HEK293 (cell line): ENCODE measurements around the gene GOLIM4.
A peak's percentile ranks its signal among the peaks of the same experiment; 100 is the strongest.

Experiments
- PRDM6 ChIP-seq: fragments of 450-650 bp; formaldehyde crosslinking; IDR thresholded peaks from 2 replicates; pipeline ENCODE4 v1.5.1; 2017; ENCODE audit warnings: missing biosample characterization, missing genetic modification characterization
- YY1 ChIP-seq: fragments of 450-650 bp; formaldehyde crosslinking; IDR thresholded peaks from 2 replicates; pipeline ENCODE4 v1.5.1; 2018; ENCODE audit warnings: missing biosample characterization, missing genetic modification characterization
- ZBTB20 ChIP-seq: fragments of 450-650 bp; formaldehyde crosslinking; IDR thresholded peaks from 2 replicates; pipeline ENCODE4 v1.5.1; 2016; ENCODE audit warnings: missing biosample characterization, missing genetic modification characterization
- ZBTB21 ChIP-seq: fragments of 450-650 bp; formaldehyde crosslinking; IDR thresholded peaks from 2 replicates; pipeline ENCODE4 v1.5.1; 2017; ENCODE audit warnings: missing biosample characterization, missing genetic modification characterization
- ZBTB8A ChIP-seq: fragments of 450-650 bp; formaldehyde crosslinking; IDR thresholded peaks from 2 replicates; pipeline ENCODE4 v1.5.1; 2016; ENCODE audit warnings: missing biosample characterization, missing genetic modification characterization
- ZFP37 ChIP-seq: fragments of 450-650 bp; formaldehyde crosslinking; IDR thresholded peaks from 2 replicates; pipeline ENCODE4 v1.5.1; 2016; ENCODE audit warnings: missing biosample characterization, missing genetic modification characterization
- ZNF140 ChIP-seq: fragments of 450-650 bp; formaldehyde crosslinking; IDR thresholded peaks from 2 replicates; pipeline ENCODE4 v1.5.1; 2016; ENCODE audit warnings: missing biosample characterization, missing genetic modification characterization
- ZNF2 ChIP-seq: fragments of 450-650 bp; formaldehyde crosslinking; IDR thresholded peaks from 2 replicates; pipeline ENCODE4 v1.5.1; 2016; ENCODE audit warnings: missing biosample characterization, missing genetic modification characterization
- ZNF366 ChIP-seq: fragments of 450-650 bp; formaldehyde crosslinking; conservative IDR thresholded peaks from 2 replicates; pipeline ENCODE4 v1.5.1; 2016; ENCODE audit warnings: missing biosample characterization, missing genetic modification characterization
- ZNF416 ChIP-seq: fragments of 450-650 bp; formaldehyde crosslinking; IDR thresholded peaks from 2 replicates; pipeline ENCODE4 v1.5.1; 2016; ENCODE audit warnings: missing biosample characterization, missing genetic modification characterization
- ZNF423 ChIP-seq: fragments of 450-650 bp; formaldehyde crosslinking; IDR thresholded peaks from 2 replicates; pipeline ENCODE4 v1.5.1; 2016; ENCODE audit warnings: missing biosample characterization, missing genetic modification characterization
- ZNF518A ChIP-seq: fragments of 450-650 bp; formaldehyde crosslinking; conservative IDR thresholded peaks from 2 replicates; pipeline ENCODE4 v1.5.1; 2016; ENCODE audit warnings: low read depth, missing biosample characterization, missing genetic modification characterization
- ZNF629 ChIP-seq: fragments of 450-650 bp; formaldehyde crosslinking; IDR thresholded peaks from 2 replicates; pipeline ENCODE4 v1.5.1; 2017; ENCODE audit warnings: missing biosample characterization, missing genetic modification characterization
- ZNF660 ChIP-seq: fragments of 450-650 bp; IDR thresholded peaks from 2 replicates; pipeline ENCODE4 v1.5.1; 2018; ENCODE audit warnings: missing biosample characterization, mild to moderate bottlenecking, missing genetic modification characterization
- ZNF768 ChIP-seq: fragments of 450-650 bp; formaldehyde crosslinking; IDR thresholded peaks from 2 replicates; pipeline ENCODE4 v1.5.1; 2018; ENCODE audit warnings: missing biosample characterization, mild to moderate bottlenecking, missing genetic modification characterization
- ZNF792 ChIP-seq: fragments of 450-650 bp; formaldehyde crosslinking; IDR thresholded peaks from 2 replicates; pipeline ENCODE4 v1.5.1; 2016; ENCODE audit warnings: missing biosample characterization, missing genetic modification characterization
- ZSCAN30 ChIP-seq: fragments of 450-650 bp; IDR thresholded peaks from 2 replicates; pipeline ENCODE4 v1.5.1; 2018; ENCODE audit warnings: missing biosample characterization, mild to moderate bottlenecking, missing genetic modification characterization, moderate library complexity
- TF ChIP-seq, protein P1 (sequence below): fragments of 450-650 bp; formaldehyde crosslinking; IDR thresholded peaks from 2 replicates; pipeline ENCODE4 v1.5.1; 2016; ENCODE audit warnings: missing biosample characterization, missing genetic modification characterization
- TF ChIP-seq, protein P2 (sequence below): fragments of 450-650 bp; formaldehyde crosslinking; optimal IDR thresholded peaks from 2 replicates; pipeline ENCODE3; 2016; ENCODE audit warnings: missing biosample characterization, mild to moderate bottlenecking, missing genetic modification characterization

The GOLIM4 gene

DNA sequence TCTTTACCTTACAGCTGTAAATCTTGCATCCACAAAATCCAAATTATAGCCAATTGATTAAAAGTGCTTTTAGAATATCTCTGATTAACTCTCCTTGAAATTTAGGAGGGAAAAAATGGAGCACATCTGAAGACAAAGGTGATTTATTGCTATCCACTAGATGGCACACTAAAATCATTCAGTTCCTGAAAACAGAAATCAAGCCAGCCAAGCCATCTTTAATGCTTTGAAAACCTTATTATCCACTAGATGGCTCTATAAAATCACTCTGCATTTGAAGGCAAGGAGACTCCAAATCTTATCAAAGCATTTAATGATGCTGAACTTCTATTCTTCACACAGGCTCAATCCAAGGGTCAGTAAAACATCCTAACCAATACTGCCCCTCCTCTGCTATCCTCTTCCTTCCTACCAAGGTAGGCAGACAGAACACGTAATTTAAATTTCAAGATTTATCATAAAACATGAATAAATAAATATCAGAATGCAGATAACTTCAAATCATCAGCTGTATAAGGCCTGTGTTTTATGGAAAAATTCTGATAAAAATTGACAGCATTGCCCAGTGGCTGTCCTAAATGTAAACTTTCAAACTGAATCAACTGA is 48.4 kb downstream of the GOLIM4 start (continued):
- TF ChIP-seq ZNF140 (tag by site-specific recombination) (no peak), ZNF629 (tag by site-specific recombination) (peak; percentile 48; the same call in 1 of the 2 replicates), ZNF792 (tag by site-specific recombination) (no peak), ZNF768 (tag by site-specific recombination) (no peak), ZNF416 (no peak), YY1 (tag by site-specific recombination) (peak; percentile 21; the same call in 1 of the 2 replicates), ZBTB21 (tag by site-specific recombination) (no peak), ZBTB20 (tag by site-specific recombination) (no peak), ZNF660 (tag by site-specific recombination) (peak; percentile 89), ZNF518A (tag by site-specific recombination) (no peak), ZNF366 (tag by site-specific recombination) (peak; percentile 52; the same call in 1 of the 2 replicates), ZFP37 (no peak), ZBTB8A (tag by site-specific recombination) (0 out of 2 replicates have a peak, but pooled peaks have one; percentile 10), PRDM6 (peak; percentile 69), ZSCAN30 (tag by site-specific recombination) (peak; percentile 80), ZNF2 (tag by site-specific recombination) (peak; percentile 95), ZNF423 (tag by site-specific recombination) (no peak)
- TF ChIP-seq, protein P1, sequence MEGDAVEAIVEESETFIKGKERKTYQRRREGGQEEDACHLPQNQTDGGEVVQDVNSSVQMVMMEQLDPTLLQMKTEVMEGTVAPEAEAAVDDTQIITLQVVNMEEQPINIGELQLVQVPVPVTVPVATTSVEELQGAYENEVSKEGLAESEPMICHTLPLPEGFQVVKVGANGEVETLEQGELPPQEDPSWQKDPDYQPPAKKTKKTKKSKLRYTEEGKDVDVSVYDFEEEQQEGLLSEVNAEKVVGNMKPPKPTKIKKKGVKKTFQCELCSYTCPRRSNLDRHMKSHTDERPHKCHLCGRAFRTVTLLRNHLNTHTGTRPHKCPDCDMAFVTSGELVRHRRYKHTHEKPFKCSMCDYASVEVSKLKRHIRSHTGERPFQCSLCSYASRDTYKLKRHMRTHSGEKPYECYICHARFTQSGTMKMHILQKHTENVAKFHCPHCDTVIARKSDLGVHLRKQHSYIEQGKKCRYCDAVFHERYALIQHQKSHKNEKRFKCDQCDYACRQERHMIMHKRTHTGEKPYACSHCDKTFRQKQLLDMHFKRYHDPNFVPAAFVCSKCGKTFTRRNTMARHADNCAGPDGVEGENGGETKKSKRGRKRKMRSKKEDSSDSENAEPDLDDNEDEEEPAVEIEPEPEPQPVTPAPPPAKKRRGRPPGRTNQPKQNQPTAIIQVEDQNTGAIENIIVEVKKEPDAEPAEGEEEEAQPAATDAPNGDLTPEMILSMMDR (tag by site-specific recombination), result peak; percentile 69; the same call in 1 of the 2 replicates
- TF ChIP-seq, protein P2, sequence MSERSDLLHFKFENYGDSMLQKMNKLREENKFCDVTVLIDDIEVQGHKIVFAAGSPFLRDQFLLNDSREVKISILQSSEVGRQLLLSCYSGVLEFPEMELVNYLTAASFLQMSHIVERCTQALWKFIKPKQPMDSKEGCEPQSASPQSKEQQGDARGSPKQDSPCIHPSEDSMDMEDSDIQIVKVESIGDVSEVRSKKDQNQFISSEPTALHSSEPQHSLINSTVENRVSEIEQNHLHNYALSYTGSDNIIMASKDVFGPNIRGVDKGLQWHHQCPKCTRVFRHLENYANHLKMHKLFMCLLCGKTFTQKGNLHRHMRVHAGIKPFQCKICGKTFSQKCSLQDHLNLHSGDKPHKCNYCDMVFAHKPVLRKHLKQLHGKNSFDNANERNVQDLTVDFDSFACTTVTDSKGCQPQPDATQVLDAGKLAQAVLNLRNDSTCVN (tag by site-specific recombination), result no peak
- TF ChIP-seq, all 188 proteins: peak for 11
